Parathyroid adenoma (tissue), 2 donors: ENCODE data around the gene ATP2B1.

Experiments used
- H2AFZ ChIP-seq: fragments of 300-600 bp; sonication (generic); one replicate; pipeline ENCODE4 v1.7.0; 2017; ENCODE audit warnings: antibody characterized with exemption, mild to moderate bottlenecking
- H3K27ac ChIP-seq: fragments of 300-600 bp; sonication (generic); one replicate; pipeline ENCODE4 v1.7.0; 2017
- H3K27me3 ChIP-seq: fragments of 300-600 bp; sonication (generic); one replicate; pipeline ENCODE4 v1.7.0; 2017; ENCODE audit warnings: low read length; ENCODE audit not compliant: control insufficient read depth, insufficient read depth
- H3K36me3 ChIP-seq: fragments of 300-600 bp; sonication (generic); one replicate; pipeline ENCODE4 v1.7.0; 2017; ENCODE audit warnings: low read length; ENCODE audit not compliant: control insufficient read depth, insufficient read depth
- H3K4me1 ChIP-seq: fragments of 300-600 bp; sonication (generic); one replicate; pipeline ENCODE4 v1.7.0; 2017; ENCODE audit warnings: control low read depth
- H3K4me2 ChIP-seq: fragments of 300-600 bp; sonication (generic); one replicate; pipeline ENCODE4 v1.7.0; 2017; ENCODE audit warnings: low read length
- H3K4me3 ChIP-seq: fragments of 300-600 bp; sonication (generic); one replicate; pipeline ENCODE4 v1.7.0; 2017; ENCODE audit warnings: low read depth, low read length
- H3K79me2 ChIP-seq: fragments of 300-600 bp; sonication (generic); one replicate; pipeline ENCODE4 v1.7.0; 2017; ENCODE audit warnings: control low read depth
- H3K9ac ChIP-seq: fragments of 300-600 bp; sonication (generic); one replicate; pipeline ENCODE4 v1.7.0; 2017; ENCODE audit warnings: mild to moderate bottlenecking
- H3K9me3 ChIP-seq: fragments of 300-600 bp; sonication (generic); one replicate; pipeline ENCODE4 v1.7.0; 2017; ENCODE audit warnings: low read length; ENCODE audit not compliant: control insufficient read depth
- TF ChIP-seq, protein P1 (sequence below): fragments of 300-600 bp; sonication (generic); IDR thresholded peaks from one replicate; pipeline ENCODE4 v1.7.0; 2017; ENCODE audit warnings: antibody characterized with exemption, mild to moderate bottlenecking
- donor health status: primary hyperparathyroidism.

The ATP2B1 gene

DNA sequence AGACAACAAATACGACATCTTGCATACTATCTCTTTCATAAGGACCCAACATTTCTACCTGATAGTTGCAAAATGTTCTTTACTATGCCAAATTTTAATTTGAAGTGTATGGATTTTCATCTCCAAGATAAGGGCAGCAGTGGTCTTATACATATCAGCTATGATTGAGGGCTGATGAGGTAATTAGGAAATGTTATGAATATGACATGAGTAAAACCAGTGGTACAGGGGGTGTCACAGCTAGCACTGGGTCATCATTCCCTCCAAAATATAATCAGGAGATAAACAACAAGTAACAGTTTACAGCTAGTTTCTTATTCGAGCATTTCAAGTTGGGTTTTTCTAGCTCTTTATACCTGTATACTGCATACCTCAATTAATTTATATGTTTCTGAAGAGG lies 35.0 kb downstream of the ATP2B1 start:
- Histone ChIP-seq H2AFZ (no peak overlapping the region), H3K36me3 (no peaks in the 10 kb centered on the region), H3K9me3 (no peaks in the 10 kb centered on the region), H3K27me3 (no peaks in the 10 kb centered on the region), H3K4me2 (no peak overlapping the region), H3K79me2 (peaks cover 13% of the 10 kb centered on the region), H3K27ac (no peak overlapping the region), H3K9ac (no peak overlapping the region), H3K4me1 (no peaks in the 10 kb centered on the region), H3K4me3 (no peak overlapping the region)
- TF ChIP-seq, protein P1, sequence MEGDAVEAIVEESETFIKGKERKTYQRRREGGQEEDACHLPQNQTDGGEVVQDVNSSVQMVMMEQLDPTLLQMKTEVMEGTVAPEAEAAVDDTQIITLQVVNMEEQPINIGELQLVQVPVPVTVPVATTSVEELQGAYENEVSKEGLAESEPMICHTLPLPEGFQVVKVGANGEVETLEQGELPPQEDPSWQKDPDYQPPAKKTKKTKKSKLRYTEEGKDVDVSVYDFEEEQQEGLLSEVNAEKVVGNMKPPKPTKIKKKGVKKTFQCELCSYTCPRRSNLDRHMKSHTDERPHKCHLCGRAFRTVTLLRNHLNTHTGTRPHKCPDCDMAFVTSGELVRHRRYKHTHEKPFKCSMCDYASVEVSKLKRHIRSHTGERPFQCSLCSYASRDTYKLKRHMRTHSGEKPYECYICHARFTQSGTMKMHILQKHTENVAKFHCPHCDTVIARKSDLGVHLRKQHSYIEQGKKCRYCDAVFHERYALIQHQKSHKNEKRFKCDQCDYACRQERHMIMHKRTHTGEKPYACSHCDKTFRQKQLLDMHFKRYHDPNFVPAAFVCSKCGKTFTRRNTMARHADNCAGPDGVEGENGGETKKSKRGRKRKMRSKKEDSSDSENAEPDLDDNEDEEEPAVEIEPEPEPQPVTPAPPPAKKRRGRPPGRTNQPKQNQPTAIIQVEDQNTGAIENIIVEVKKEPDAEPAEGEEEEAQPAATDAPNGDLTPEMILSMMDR, result no peak

DNA sequence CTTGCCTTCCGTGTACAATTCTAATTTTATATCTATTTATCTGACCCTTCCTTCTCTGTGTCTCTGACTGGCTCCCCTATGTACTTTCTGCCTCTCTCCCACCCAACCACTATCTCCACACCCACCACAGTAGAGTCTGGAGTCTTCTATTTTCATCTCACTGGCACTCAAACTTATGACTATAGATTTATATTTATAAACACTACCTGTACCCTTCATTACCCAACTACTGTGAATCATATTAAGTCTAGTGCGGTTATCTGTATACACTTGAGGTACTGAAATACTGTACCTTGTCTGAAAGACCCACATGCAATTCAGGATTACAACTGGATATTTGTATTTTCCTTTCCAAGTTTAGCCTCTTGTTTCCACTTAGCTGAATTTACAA lies 36.1 kb downstream of the ATP2B1 start:
- Histone ChIP-seq H3K36me3 (no peaks in the 10 kb centered on the region), H3K27me3 (no peaks in the 10 kb centered on the region), H3K4me3 (no peak overlapping the region), H3K27ac (no peak overlapping the region), H3K9me3 (no peaks in the 10 kb centered on the region), H3K4me1 (no peaks in the 10 kb centered on the region), H3K9ac (no peak overlapping the region), H3K79me2 (peaks cover 6% of the 10 kb centered on the region), H3K4me2 (no peak overlapping the region), H2AFZ (no peak overlapping the region)
- TF ChIP-seq, protein P1, result no peak

DNA sequence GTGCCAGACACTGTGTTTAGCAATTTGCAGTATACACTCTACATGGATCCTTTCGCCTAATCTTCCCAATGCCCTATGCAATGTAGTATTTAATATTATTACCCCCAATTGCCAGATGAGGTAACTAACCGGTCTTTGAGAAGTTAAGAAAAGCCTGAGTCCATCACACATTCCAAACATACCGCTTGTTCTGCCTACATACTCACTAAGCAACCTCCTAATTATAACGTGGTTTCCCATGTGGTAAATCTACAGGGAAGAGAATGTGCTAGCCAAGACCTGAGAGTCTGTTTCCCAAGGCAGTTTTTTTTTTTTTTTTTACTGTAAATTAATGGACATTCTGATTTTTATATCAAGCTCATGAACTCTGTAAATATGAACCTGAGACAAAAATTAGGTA lies 37.2 kb downstream of the ATP2B1 start:
- Histone ChIP-seq H3K4me1 (no peaks in the 10 kb centered on the region), H3K27ac (no peak overlapping the region), H3K4me3 (no peak overlapping the region), H3K36me3 (no peaks in the 10 kb centered on the region), H3K79me2 (peaks cover 12% of the 10 kb centered on the region), H3K9ac (no peak overlapping the region), H3K9me3 (no peaks in the 10 kb centered on the region), H2AFZ (no peak overlapping the region), H3K4me2 (no peak overlapping the region), H3K27me3 (no peaks in the 10 kb centered on the region)
- TF ChIP-seq, protein P1, result no peak

DNA sequence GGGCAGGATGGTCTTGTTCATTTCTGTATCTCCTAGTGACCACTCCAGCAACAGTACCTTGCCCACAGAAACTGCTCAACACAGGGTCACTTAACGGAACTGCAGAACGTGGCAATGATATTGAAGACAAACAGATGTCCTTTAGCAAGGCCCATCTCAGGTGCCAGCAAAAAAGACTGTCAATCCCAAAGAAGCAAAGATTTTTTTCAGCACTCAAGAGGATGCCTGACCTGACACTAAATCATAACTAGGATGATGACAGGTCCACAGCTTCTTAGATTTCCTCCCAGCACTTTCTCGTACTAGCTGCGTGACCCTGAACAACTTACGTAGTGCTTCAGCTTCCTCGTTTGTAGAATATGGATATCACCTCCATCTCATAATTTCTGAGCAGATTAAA lies 39.4 kb downstream of the ATP2B1 start:
- Histone ChIP-seq H3K27ac (no peak overlapping the region), H3K4me1 (no peaks in the 10 kb centered on the region), H2AFZ (no peak overlapping the region)

DNA sequence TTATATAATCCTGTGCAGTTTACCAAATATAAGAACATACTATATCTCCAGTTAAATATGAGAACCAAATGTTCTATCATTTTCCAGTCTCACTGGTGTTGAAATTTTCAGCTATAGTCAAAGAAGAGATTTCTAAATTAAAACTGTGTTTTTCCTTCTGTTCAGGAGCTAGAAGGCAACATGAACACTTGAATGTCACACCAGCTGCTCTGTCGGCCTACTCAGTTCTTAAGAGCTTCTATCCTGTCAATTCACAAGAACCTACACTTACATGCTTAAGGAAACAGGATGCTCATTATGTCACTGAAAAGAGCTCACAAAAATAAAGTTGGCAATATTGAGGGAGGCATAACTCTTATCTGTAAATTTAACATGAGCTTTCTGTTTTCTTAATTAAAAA lies 43.1 kb downstream of the ATP2B1 start:
- Histone ChIP-seq H3K4me3 (no peak overlapping the region), H3K9me3 (no peaks in the 10 kb centered on the region), H3K79me2 (peaks cover 9% of the 10 kb centered on the region), H2AFZ (no peak overlapping the region), H3K27me3 (no peaks in the 10 kb centered on the region), H3K4me1 (peaks cover 2% of the 10 kb centered on the region), H3K9ac (no peak overlapping the region), H3K36me3 (no peaks in the 10 kb centered on the region), H3K27ac (no peak overlapping the region), H3K4me2 (no peak overlapping the region)
- TF ChIP-seq, protein P1, result no peak

More for the DNA sequence above, 39.4 kb downstream of the ATP2B1 start:
- Histone ChIP-seq H3K4me3 (no peak overlapping the region), H3K9me3 (no peaks in the 10 kb centered on the region), H3K36me3 (no peaks in the 10 kb centered on the region), H3K27me3 (no peaks in the 10 kb centered on the region), H3K79me2 (peaks cover 12% of the 10 kb centered on the region), H3K9ac (no peak overlapping the region), H3K4me2 (no peak overlapping the region)
- TF ChIP-seq, protein P1, result no peak
